Chondrocyte (in vitro differentiated cells): ENCODE results near the gene RPL18. TPM values are rescaled to one million over a fixed set of nuclear protein-coding genes. Genes with fewer than 3 reads are reported as not detected.

Experiments used
- DNase-seq: peaks from one replicate; pipeline ENCODE4 v3.0.0; 2021; ENCODE audit warnings: mixed read lengths, low spot score
- H3K27ac Mint-ChIP-seq: one replicate; pipeline ENCODE4 v1.8.0; 2021; ENCODE audit warnings: mild to moderate bottlenecking, moderate library complexity, mixed read lengths; ENCODE audit not compliant: unreplicated experiment
- H3K27me3 Mint-ChIP-seq: 2 replicates; pipeline ENCODE4 v1.8.0; 2021; ENCODE audit warnings: low read depth, mixed read lengths
- H3K36me3 Mint-ChIP-seq: 2 replicates; pipeline ENCODE4 v1.8.0; 2021; ENCODE audit warnings: low read depth, mixed read lengths
- H3K4me1 Mint-ChIP-seq: 2 replicates; pipeline ENCODE4 v1.8.0; 2021; ENCODE audit warnings: low read depth, mild to moderate bottlenecking, mixed read lengths
- H3K4me3 Mint-ChIP-seq: one replicate; pipeline ENCODE4 v1.8.0; 2021; ENCODE audit warnings: mild to moderate bottlenecking, moderate library complexity, mixed read lengths; ENCODE audit not compliant: unreplicated experiment
- H3K9me3 Mint-ChIP-seq: 2 replicates; pipeline ENCODE4 v1.8.0; 2021; ENCODE audit warnings: low read depth, mixed read lengths
- total RNA-seq: library from RNA; stranded (reverse); gene quantifications from 3 replicates; pipeline ENCODE4 v1.2.1, GENCODE V29; 2021
- TF ChIP-seq, protein P1 (sequence below): fragments of 200-600 bp; sonication (generic); IDR thresholded peaks from 2 replicates; pipeline ENCODE4 v1.5.0; 2021; ENCODE audit warnings: antibody characterized with exemption, mild to moderate bottlenecking, moderate library complexity

The RPL18 gene
- total RNA-seq, 1 donor from 2014 or later, result 753 TPM

DNA sequence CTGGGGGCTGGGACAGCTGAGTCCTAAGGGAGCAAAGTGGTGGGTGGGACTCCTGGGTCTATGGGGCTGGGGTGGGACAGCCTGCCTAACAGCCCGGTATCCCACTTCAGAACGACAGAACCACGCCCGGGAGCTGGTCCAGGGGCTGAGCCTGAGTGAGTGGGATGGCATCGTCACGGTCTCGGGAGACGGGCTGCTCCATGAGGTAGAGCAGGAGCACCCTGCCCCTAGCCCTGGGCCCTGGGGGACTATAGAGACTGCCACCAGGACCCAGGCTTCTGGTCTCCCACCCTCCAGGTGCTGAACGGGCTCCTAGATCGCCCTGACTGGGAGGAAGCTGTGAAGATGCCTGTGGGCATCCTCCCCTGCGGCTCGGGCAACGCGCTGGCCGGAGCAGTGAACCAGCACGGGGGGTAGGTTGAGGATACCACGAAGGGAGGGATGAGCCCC lies 8.9 kb upstream of the RPL18 start:
- Mint-ChIP-seq H3K27me3 (no peaks in the 10 kb centered on the region), H3K4me1 (peaks cover 40% of the 10 kb centered on the region), H3K36me3 (peaks cover 3% of the 10 kb centered on the region), H3K27ac (no peak overlapping the region), H3K9me3 (no peaks in the 10 kb centered on the region), H3K4me3 (no peak overlapping the region)
- DNase-seq, result no peak
- TF ChIP-seq, protein P1, sequence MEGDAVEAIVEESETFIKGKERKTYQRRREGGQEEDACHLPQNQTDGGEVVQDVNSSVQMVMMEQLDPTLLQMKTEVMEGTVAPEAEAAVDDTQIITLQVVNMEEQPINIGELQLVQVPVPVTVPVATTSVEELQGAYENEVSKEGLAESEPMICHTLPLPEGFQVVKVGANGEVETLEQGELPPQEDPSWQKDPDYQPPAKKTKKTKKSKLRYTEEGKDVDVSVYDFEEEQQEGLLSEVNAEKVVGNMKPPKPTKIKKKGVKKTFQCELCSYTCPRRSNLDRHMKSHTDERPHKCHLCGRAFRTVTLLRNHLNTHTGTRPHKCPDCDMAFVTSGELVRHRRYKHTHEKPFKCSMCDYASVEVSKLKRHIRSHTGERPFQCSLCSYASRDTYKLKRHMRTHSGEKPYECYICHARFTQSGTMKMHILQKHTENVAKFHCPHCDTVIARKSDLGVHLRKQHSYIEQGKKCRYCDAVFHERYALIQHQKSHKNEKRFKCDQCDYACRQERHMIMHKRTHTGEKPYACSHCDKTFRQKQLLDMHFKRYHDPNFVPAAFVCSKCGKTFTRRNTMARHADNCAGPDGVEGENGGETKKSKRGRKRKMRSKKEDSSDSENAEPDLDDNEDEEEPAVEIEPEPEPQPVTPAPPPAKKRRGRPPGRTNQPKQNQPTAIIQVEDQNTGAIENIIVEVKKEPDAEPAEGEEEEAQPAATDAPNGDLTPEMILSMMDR, result no peak

DNA sequence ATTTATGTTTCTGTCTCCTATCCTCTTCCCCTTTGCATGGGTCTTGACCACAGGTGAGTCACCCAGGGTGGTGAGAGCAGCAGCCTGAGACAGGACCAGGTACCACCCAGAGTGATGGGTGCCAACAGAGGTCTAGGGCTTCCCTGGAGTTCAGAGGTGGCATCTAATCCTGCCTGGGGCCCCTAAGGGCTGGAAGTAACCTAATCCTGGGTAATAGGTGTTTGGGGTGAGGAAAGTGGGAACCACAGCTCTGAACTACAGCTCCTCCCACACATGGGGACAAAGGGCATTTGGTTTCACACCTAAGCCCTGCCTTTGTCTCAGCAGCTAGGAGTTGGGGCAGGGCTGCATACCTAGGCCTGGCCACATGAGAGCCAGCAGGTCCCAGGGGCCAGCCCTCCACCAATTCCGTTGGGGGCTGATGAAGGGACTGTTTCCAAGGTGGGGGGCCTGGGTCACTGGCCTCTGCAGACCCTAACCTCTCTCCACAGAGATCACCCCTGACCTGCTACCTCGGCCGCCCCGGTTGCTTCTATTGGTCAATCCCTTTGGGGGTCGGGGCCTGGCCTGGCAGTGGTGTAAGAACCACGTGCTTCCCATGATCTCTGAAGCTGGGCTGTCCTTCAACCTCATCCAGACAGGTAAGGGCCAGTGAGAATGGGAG lies 8.4 kb upstream of the RPL18 start:
- TF ChIP-seq, protein P1, result no peak
- DNase-seq, result no peak
- H3K36me3 Mint-ChIP-seq, result peaks cover 3% of the 10 kb centered on the region
- no peaks in the 10 kb centered on the region for H3K27me3 Mint-ChIP-seq
- H3K4me3 Mint-ChIP-seq, result no peak overlapping the region
- H3K4me1 Mint-ChIP-seq, result peaks cover 41% of the 10 kb centered on the region
- H3K27ac Mint-ChIP-seq, result no peak overlapping the region
- no peaks in the 10 kb centered on the region for H3K9me3 Mint-ChIP-seq

DNA sequence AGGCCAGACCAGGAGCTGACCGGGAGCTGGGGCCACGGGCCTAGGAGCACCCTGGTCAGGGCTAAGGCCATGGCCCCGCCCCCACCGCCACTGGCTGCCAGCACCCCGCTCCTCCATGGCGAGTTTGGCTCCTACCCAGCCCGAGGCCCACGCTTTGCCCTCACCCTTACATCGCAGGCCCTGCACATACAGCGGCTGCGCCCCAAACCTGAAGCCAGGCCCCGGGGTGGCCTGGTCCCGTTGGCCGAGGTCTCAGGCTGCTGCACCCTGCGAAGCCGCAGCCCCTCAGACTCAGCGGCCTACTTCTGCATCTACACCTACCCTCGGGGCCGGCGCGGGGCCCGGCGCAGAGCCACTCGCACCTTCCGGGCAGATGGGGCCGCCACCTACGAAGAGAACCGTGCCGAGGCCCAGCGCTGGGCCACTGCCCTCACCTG lies 6.9 kb upstream of the RPL18 start:
- peaks cover 41% of the 10 kb centered on the region for H3K4me1 Mint-ChIP-seq
- H3K4me3 Mint-ChIP-seq, result no peak overlapping the region
- H3K36me3 Mint-ChIP-seq, result peaks cover 3% of the 10 kb centered on the region
- H3K27me3 Mint-ChIP-seq, result no peaks in the 10 kb centered on the region
- no peak for DNase-seq
- H3K9me3 Mint-ChIP-seq, result no peaks in the 10 kb centered on the region
- TF ChIP-seq, protein P1, result no peak
- no peak overlapping the region for H3K27ac Mint-ChIP-seq

DNA sequence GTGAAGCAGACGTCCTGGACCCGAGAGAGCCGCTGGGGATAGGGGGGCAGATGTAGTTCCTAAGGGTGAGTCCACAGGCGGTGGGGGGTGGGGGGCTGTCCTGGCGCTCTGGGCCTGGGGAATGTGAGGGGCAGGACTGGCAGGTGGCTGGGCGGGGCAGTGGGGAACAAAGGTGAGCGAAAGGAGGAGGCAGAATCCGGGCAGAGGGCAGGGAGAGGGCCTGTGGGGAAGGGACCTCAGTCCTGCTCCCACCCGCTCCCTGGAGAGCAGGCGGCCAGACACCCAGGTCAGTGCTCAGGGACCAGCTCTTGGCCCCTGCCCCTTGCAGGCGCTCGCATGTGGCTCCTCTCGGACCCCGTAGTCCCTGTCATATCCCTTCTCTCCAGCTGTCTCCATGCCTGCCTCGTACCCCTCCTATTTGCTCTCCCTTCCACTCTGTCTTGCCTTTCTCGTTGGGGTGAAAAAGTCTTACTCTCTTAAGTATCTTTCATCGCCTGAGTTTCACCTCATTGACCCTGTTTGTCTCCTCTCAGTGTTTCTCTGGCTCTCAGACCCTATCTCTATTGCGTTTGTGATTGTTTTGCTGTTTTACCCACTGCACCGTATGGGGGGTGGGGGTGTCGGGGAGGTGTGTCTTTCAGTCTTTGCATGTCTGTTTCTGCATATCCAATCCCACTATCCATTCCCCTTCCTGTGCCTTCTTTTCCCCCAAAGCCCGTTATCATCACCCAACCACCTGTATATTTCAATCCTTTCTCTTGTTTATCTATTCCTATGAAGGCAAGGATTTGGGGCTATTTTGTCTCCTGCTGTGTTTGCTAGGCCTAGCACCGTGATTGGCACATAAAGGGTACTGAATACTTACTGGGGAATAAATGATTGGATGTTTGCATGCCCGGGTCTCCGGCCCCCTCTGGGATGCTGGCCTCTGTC lies 6.1 kb upstream of the RPL18 start:
- H3K4me1 Mint-ChIP-seq, result peaks cover 36% of the 10 kb centered on the region
- TF ChIP-seq, protein P1, result no peak
- peak overlapping the region; percentile 85 for H3K4me3 Mint-ChIP-seq
- H3K9me3 Mint-ChIP-seq, result no peaks in the 10 kb centered on the region
- no peaks in the 10 kb centered on the region for H3K27me3 Mint-ChIP-seq
- peak overlapping the region; percentile 61 for H3K27ac Mint-ChIP-seq
- peaks cover 3% of the 10 kb centered on the region for H3K36me3 Mint-ChIP-seq
- DNase-seq, result no peak

DNA sequence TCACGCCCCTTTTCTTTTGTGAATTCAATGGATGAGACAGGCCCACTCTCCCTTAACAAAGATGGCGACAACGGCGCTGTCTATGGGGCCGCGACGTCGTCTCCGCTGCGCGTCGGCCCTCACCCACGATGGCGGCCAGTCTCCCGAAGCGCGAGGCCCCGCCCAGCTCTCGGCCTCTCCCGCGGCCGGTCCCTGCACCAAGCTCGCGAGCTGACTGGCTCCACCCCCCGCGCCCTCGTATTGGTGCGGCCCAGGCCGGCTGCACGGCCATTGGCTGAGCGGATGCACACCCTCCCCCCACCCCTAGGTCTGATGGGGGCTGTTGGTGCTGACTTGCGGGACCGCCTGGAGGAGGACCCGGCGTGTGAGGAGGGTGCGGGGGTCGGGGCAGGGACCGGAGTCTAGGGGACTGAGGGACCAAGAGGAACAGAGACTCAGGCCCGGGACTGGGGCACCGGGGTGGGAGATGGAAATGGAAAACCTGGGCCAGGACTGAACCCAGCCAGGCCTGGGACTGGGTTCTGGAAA lies 5.2 kb upstream of the RPL18 start:
- Mint-ChIP-seq H3K4me1 (peaks cover 38% of the 10 kb centered on the region), H3K27ac (peak overlapping the region; percentile 99), H3K27me3 (no peaks in the 10 kb centered on the region), H3K36me3 (peaks cover 3% of the 10 kb centered on the region), H3K9me3 (no peaks in the 10 kb centered on the region), H3K4me3 (peak overlapping the region; percentile 85)
- peak; percentile 99 for DNase-seq
- TF ChIP-seq, protein P1, result no peak
